Naive thymus-derived CD4-positive, alpha-beta T cell (primary cell): ENCODE data around the gene PARP1. TPM values are rescaled to one million over a fixed set of nuclear protein-coding genes. Genes with fewer than 3 reads are reported as not detected.

Source experiments
- ATAC-seq: fragments of 150-1000 bp; cut with Tn5 transposase; 2 replicates; pipeline ENCODE4 v1.10.0; 2021; ENCODE audit warnings: mild to moderate bottlenecking, moderate library complexity
- CTCF ChIA-PET: fragments of 350-600 bp; sonication (Branson Sonifier 250); formaldehyde crosslinking; loops from one replicate; lab custom pipeline; 2021; ENCODE audit warnings: antibody characterized with exemption; lab: Charles Lee
- POLR2A ChIA-PET: fragments of 350-600 bp; sonication (Branson Sonifier 250); formaldehyde crosslinking; loops from one replicate; lab custom pipeline; 2021; ENCODE audit warnings: antibody characterized with exemption, inconsistent platforms; lab: Charles Lee
- DNase-seq, 9 donors: peaks; one replicate each; pipeline versions ENCODE4 v3.0.0 to v3.0.0-alpha.2; 2020 to 2022; ENCODE audit warnings: mixed read lengths in 1 of 9
- H3K27ac ChIP-seq: one replicate; pipeline ENCODE4 v1.7.0; 2013; ENCODE audit warnings: mild to moderate bottlenecking, low read depth, low read length, moderate library complexity
- H3K27me3 ChIP-seq, 2 donors: one replicate each; pipeline ENCODE4 v1.7.0; 2013; ENCODE audit warnings: low read length in 2 of 2, mild to moderate bottlenecking in 2 of 2, moderate library complexity in 2 of 2; ENCODE audit not compliant: control insufficient read depth in 2 of 2, insufficient read depth in 2 of 2
- H3K36me3 ChIP-seq, 3 experiments: 1 replicate in 2 of 3; 2 replicates in 1 of 3; pipeline ENCODE4 v1.7.0; 2013; ENCODE audit warnings: low read length in 3 of 3, mild to moderate bottlenecking in 3 of 3, moderate library complexity in 1 of 3; ENCODE audit not compliant: insufficient read depth in 3 of 3, control insufficient read depth in 2 of 3
- H3K4me1 ChIP-seq, 2 donors: one replicate each; pipeline ENCODE4 v1.7.0; 2013; ENCODE audit warnings: low read length in 2 of 2, mild to moderate bottlenecking in 2 of 2, moderate library complexity in 1 of 2; ENCODE audit not compliant: control insufficient read depth in 2 of 2, insufficient read depth in 2 of 2
- H3K4me3 ChIP-seq: 2 replicates; pipeline ENCODE4 v1.7.0; 2013; ENCODE audit warnings: mild to moderate bottlenecking, low read length
- H3K9me3 ChIP-seq, 3 experiments: 1 replicate in 2 of 3; 2 replicates in 1 of 3; pipeline ENCODE4 v1.7.0; 2013; ENCODE audit warnings: low read length in 3 of 3; ENCODE audit not compliant: control insufficient read depth in 2 of 3
- H3K27ac Mint-ChIP-seq, 9 donors: one replicate each; pipeline ENCODE4 v1.8.0; 2020 to 2022; ENCODE audit warnings: mixed read lengths in 9 of 9, mild to moderate bottlenecking in 8 of 9, moderate library complexity in 5 of 9, inconsistent platforms in 2 of 9
- H3K27me3 Mint-ChIP-seq, 5 donors: one replicate each; pipeline ENCODE4 v1.8.0; 2021 to 2022; ENCODE audit warnings: mixed read lengths in 5 of 5, mild to moderate bottlenecking in 1 of 5
- H3K36me3 Mint-ChIP-seq, 5 donors: one replicate each; pipeline ENCODE4 v1.8.0; 2020 to 2022; ENCODE audit warnings: mixed read lengths in 5 of 5, mild to moderate bottlenecking in 3 of 5, inconsistent platforms in 1 of 5
- H3K4me1 Mint-ChIP-seq, 7 donors: one replicate each; pipeline ENCODE4 v1.8.0; 2020 to 2022; ENCODE audit warnings: mixed read lengths in 7 of 7, mild to moderate bottlenecking in 3 of 7, inconsistent platforms in 1 of 7
- H3K4me3 Mint-ChIP-seq, 10 donors: one replicate each; pipeline ENCODE4 v1.8.0; 2020 to 2022; ENCODE audit warnings: mild to moderate bottlenecking in 10 of 10, mixed read lengths in 10 of 10, moderate library complexity in 6 of 10, inconsistent platforms in 2 of 10
- H3K9me3 Mint-ChIP-seq, 11 donors: one replicate each; pipeline ENCODE4 v1.8.0; 2020 to 2022; ENCODE audit warnings: mixed read lengths in 11 of 11, mild to moderate bottlenecking in 4 of 11, inconsistent platforms in 1 of 11, moderate library complexity in 1 of 11
- intact Hi-C, 2 donors: fragments of 100-400 bp; cut with micrococcal nuclease; formaldehyde crosslinking; loops; one replicate each; pipeline ENCODE4 v1.15.1; 2023
- polyA plus RNA-seq, 2 donors: library from polyadenylated mRNA; unstranded; fragments of 300-500 nt; fragmentation: Illumina TruSeq; gene quantifications; one replicate each; pipeline ENCODE4 v1.2.3, GENCODE V29; 2021
- total RNA-seq, 6 experiments: library from RNA in 5 of 6; stranded (reverse) in 5 of 6; gene quantifications; 1 replicate in 5 of 6; 2 replicates in 1 of 6; pipeline ENCODE4 v1.2.3 and lab custom pipeline; 2021 to 2026

The PARP1 gene
- total and polyA plus RNA-seq, 7 experiments from 2014 or later: 63.6 to 165 (median 89.3) TPM

GRCh38 chr1:226381226-226381998, 26.5 kb downstream of the PARP1 start:
- Histone ChIP-seq H3K4me1 (no peaks in the 10 kb centered on the region), H3K4me3 (no peak overlapping the region), H3K36me3 (peaks cover 46 to 100% (median 56%) of the 10 kb centered on the region in 3 experiments), H3K27ac (no peak overlapping the region), H3K9me3 (no peaks in the 10 kb centered on the region), H3K27me3 (no peaks in the 10 kb centered on the region)
- Mint-ChIP-seq H3K36me3 (peaks cover 27 to 82% (median 40%) of the 10 kb centered on the region in 5 donors), H3K27me3 (no peaks in the 10 kb centered on the region), H3K9me3 (no peaks in the 10 kb centered on the region), H3K4me1 (peaks cover 0 to 12% (median 0%) of the 10 kb centered on the region in 7 donors), H3K4me3 (no peak overlapping the region), H3K27ac (peak overlapping the region in 1 of 9 donors; percentile 41)
- CTCF ChIA-PET: interaction anchor here (0.6 kb wide), 1 partner anchor 62 kb away, joined by 4 read pairs; no protein-coding TSS in a partner anchor
- intact Hi-C loops: no loop called here
- POLR2A ChIA-PET: no interaction called here
- no peak for ATAC-seq
- DNase-seq: no peak

- intact Hi-C loops: no loop called here
- no peaks in the 10 kb centered on the region for H3K9me3 ChIP-seq
- H3K27ac ChIP-seq: no peak overlapping the region
- peaks cover 40 to 100% (median 47%) of the 10 kb centered on the region in 3 experiments for H3K36me3 ChIP-seq
- H3K9me3 Mint-ChIP-seq: no peaks in the 10 kb centered on the region
- no peaks in the 10 kb centered on the region for H3K4me1 ChIP-seq
- H3K4me3 ChIP-seq: no peak overlapping the region
- no peak overlapping the region for H3K4me3 Mint-ChIP-seq
- no peaks in the 10 kb centered on the region for H3K27me3 ChIP-seq
- peaks cover 28 to 82% (median 44%) of the 10 kb centered on the region in 5 donors for H3K36me3 Mint-ChIP-seq
- H3K27me3 Mint-ChIP-seq: no peaks in the 10 kb centered on the region
- CTCF ChIA-PET: interaction anchor here (0.6 to 0.7 kb wide), 2 partner anchors 36 to 1753 kb away, joined by 3 read pairs; no protein-coding TSS in a partner anchor
- POLR2A ChIA-PET: no interaction called here
- peaks cover 0 to 12% (median 0%) of the 10 kb centered on the region in 7 donors for H3K4me1 Mint-ChIP-seq
- DNase-seq (no peak), ATAC-seq (no peak)
- H3K27ac Mint-ChIP-seq: peak overlapping the region in 1 of 9 donors; percentile 43
Measured at GRCh38 chr1:226378071-226378470, 29.8 kb downstream of the PARP1 start.

- Histone ChIP-seq H3K36me3 (peaks cover 39 to 100% (median 44%) of the 10 kb centered on the region in 3 experiments), H3K4me3 (no peak overlapping the region), H3K4me1 (no peaks in the 10 kb centered on the region), H3K9me3 (no peaks in the 10 kb centered on the region), H3K27ac (no peak overlapping the region), H3K27me3 (no peaks in the 10 kb centered on the region)
- H3K27ac Mint-ChIP-seq: no peak overlapping the region
- intact Hi-C loops: no loop called here
- peaks cover 0 to 12% (median 0%) of the 10 kb centered on the region in 7 donors for H3K4me1 Mint-ChIP-seq
- peaks cover 33 to 82% (median 47%) of the 10 kb centered on the region in 5 donors for H3K36me3 Mint-ChIP-seq
- DNase-seq: no peak
- CTCF ChIA-PET: no interaction called here
- H3K9me3 Mint-ChIP-seq: no peaks in the 10 kb centered on the region
- POLR2A ChIA-PET: no interaction called here
- no peak overlapping the region for H3K4me3 Mint-ChIP-seq
- no peak for ATAC-seq
- no peaks in the 10 kb centered on the region for H3K27me3 Mint-ChIP-seq
Measured at GRCh38 chr1:226376300-226376699, 31.6 kb downstream of the PARP1 start.

- CTCF ChIA-PET: no interaction called here
- DNase-seq: no peak
- Mint-ChIP-seq H3K27me3 (no peaks in the 10 kb centered on the region), H3K27ac (peak overlapping the region in 1 of 9 donors; percentile 72), H3K4me3 (no peak overlapping the region), H3K36me3 (peaks cover 20 to 75% (median 35%) of the 10 kb centered on the region in 5 donors), H3K4me1 (no peaks in the 10 kb centered on the region), H3K9me3 (no peaks in the 10 kb centered on the region)
- intact Hi-C loops: no loop called here
- ATAC-seq: no peak
- Histone ChIP-seq H3K36me3 (peaks cover 32 to 97% (median 40%) of the 10 kb centered on the region in 3 experiments), H3K9me3 (no peaks in the 10 kb centered on the region), H3K4me1 (no peaks in the 10 kb centered on the region), H3K4me3 (no peak overlapping the region), H3K27ac (no peak overlapping the region), H3K27me3 (no peaks in the 10 kb centered on the region)
- POLR2A ChIA-PET: no interaction called here
Measured at GRCh38 chr1:226373376-226373775, 34.5 kb downstream of the PARP1 start.

GRCh38 chr1:226372885-226373284, 35.0 kb downstream of the PARP1 start:
- no peaks in the 10 kb centered on the region for H3K27me3 Mint-ChIP-seq

GRCh38 chr1:226371866-226372490, 35.9 kb downstream of the PARP1 start:
- intact Hi-C loops: no loop called here
- no peak for DNase-seq
- Mint-ChIP-seq H3K36me3 (peaks cover 23 to 71% (median 32%) of the 10 kb centered on the region in 5 donors), H3K4me1 (no peaks in the 10 kb centered on the region), H3K9me3 (no peaks in the 10 kb centered on the region), H3K27ac (no peak overlapping the region), H3K27me3 (no peaks in the 10 kb centered on the region), H3K4me3 (no peak overlapping the region)
- Histone ChIP-seq H3K4me1 (no peaks in the 10 kb centered on the region), H3K4me3 (no peak overlapping the region), H3K27me3 (no peaks in the 10 kb centered on the region), H3K27ac (no peak overlapping the region), H3K36me3 (peaks cover 30 to 97% (median 33%) of the 10 kb centered on the region in 3 experiments), H3K9me3 (no peaks in the 10 kb centered on the region)
- no peak for ATAC-seq
- CTCF ChIA-PET: no interaction called here
- POLR2A ChIA-PET: no interaction called here

More at GRCh38 chr1:226372885-226373284, 35.0 kb downstream of the PARP1 start:
- DNase-seq: no peak
- no peak overlapping the region for H3K4me3 Mint-ChIP-seq
- H3K36me3 ChIP-seq: peaks cover 32 to 97% (median 35%) of the 10 kb centered on the region in 3 experiments
- intact Hi-C loops: no loop called here
- H3K9me3 ChIP-seq: no peaks in the 10 kb centered on the region
- no peaks in the 10 kb centered on the region for H3K9me3 Mint-ChIP-seq
- H3K4me3 ChIP-seq: no peak overlapping the region
- ChIA-PET CTCF (no interaction called here), POLR2A (no interaction called here)
- H3K4me1 Mint-ChIP-seq: no peaks in the 10 kb centered on the region
- ATAC-seq: no peak
- H3K36me3 Mint-ChIP-seq: peaks cover 20 to 71% (median 32%) of the 10 kb centered on the region in 5 donors
- H3K27me3 ChIP-seq: no peaks in the 10 kb centered on the region
- no peaks in the 10 kb centered on the region for H3K4me1 ChIP-seq
- H3K27ac Mint-ChIP-seq: peak overlapping the region in 1 of 9 donors; percentile 15
- no peak overlapping the region for H3K27ac ChIP-seq
